HEK293 (cell line): Measurements from ENCODE around the gene DLGAP4.

Source experiments
- ZFP37 ChIP-seq: fragments of 450-650 bp; formaldehyde crosslinking; IDR thresholded peaks from 2 replicates; pipeline ENCODE4 v1.5.1; 2016; ENCODE audit warnings: missing biosample characterization, missing genetic modification characterization
- ZNF138 ChIP-seq: fragments of 450-650 bp; formaldehyde crosslinking; IDR thresholded peaks from 2 replicates; pipeline ENCODE4 v1.5.1; 2016; ENCODE audit warnings: missing biosample characterization, missing genetic modification characterization, borderline replicate concordance
- ZNF311 ChIP-seq: fragments of 450-650 bp; formaldehyde crosslinking; IDR thresholded peaks from 2 replicates; pipeline ENCODE4 v1.5.1; 2017; ENCODE audit warnings: missing biosample characterization, missing genetic modification characterization, borderline replicate concordance
- ZNF423 ChIP-seq: fragments of 450-650 bp; formaldehyde crosslinking; IDR thresholded peaks from 2 replicates; pipeline ENCODE4 v1.5.1; 2016; ENCODE audit warnings: missing biosample characterization, missing genetic modification characterization
- ZSCAN16 ChIP-seq: fragments of 450-650 bp; formaldehyde crosslinking; IDR thresholded peaks from 2 replicates; pipeline ENCODE4 v1.5.1; 2016; ENCODE audit warnings: missing biosample characterization, missing genetic modification characterization
- TF ChIP-seq, protein P1 (sequence below): fragments of 450-650 bp; formaldehyde crosslinking; IDR thresholded peaks from 2 replicates; pipeline ENCODE4 v1.5.1; 2016; ENCODE audit warnings: missing biosample characterization, missing genetic modification characterization
- TF ChIP-seq, protein P2 (sequence below): fragments of 450-650 bp; formaldehyde crosslinking; IDR thresholded peaks from 2 replicates; pipeline ENCODE4 v1.5.1; 2016; ENCODE audit warnings: missing biosample characterization, missing genetic modification characterization
- TF ChIP-seq, protein P3 (sequence below): fragments of 450-650 bp; formaldehyde crosslinking; IDR thresholded peaks from 2 replicates; pipeline ENCODE4 v1.5.1; 2016; ENCODE audit warnings: missing biosample characterization, missing genetic modification characterization, low read depth
- TF ChIP-seq, protein P4 (sequence below): fragments of 450-650 bp; IDR thresholded peaks from 2 replicates; pipeline ENCODE4 v1.5.1; 2018; ENCODE audit warnings: missing biosample characterization, missing genetic modification characterization
- TF ChIP-seq, protein P5 (sequence below): IDR thresholded peaks from 2 replicates; pipeline ENCODE4 v1.6.1; 2011; ENCODE audit warnings: mild to moderate bottlenecking, low read depth, low read length, borderline replicate concordance

DNA sequence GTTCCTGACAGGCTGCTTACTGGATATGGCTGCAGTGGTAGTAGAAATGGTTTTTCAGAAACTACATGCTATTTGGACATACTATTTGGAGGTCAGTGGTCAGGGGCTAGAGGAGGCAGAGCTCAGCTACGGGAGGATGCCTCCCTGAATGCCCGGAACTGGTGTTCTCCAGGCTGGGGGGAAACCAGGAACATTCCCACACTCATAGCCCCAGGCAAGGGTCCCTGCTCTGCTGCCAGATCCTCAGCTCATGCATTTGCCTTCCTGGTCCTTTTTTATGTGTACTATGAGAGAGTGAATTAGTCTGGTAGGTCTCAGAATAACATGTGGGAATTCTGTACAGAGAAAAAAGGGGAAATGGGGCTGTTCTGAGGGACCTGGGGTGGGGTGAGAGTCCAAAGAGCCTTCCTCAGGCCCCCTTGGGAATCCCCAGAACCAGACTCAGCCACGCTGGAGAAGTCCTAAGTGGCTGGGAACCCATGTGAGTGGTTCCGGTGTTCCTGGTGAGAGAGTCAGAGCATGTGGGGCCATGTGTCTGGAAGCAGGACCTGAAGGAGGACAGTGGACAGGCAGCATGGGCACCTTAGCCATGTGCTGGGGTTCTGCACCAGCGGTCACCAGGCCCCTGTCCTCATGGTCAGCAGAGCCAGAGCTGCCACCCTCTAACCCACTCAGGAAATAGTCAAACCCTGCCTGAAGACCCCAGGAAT, 177.2 kb downstream of the DLGAP4 start:
- TF ChIP-seq ZNF423, result no peak
- TF ChIP-seq ZSCAN16, result no peak
- TF ChIP-seq, protein P1, sequence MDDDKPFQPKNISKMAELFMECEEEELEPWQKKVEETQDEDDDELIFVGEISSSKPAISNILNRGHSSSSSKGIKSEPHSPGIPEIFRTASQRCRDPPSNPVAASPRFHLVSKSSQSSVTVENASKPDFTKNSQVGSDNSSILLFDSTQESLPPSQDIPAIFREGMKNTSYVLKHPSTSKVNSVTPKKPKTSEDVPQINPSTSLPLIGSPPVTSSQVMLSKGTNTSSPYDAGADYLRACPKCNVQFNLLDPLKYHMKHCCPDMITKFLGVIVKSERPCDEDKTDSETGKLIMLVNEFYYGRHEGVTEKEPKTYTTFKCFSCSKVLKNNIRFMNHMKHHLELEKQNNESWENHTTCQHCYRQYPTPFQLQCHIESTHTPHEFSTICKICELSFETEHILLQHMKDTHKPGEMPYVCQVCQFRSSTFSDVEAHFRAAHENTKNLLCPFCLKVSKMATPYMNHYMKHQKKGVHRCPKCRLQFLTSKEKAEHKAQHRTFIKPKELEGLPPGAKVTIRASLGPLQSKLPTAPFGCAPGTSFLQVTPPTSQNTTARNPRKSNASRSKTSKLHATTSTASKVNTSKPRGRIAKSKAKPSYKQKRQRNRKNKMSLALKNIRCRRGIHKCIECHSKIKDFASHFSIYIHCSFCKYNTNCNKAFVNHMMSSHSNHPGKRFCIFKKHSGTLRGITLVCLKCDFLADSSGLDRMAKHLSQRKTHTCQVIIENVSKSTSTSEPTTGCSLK (tag by site-specific recombination), result no peak
- TF ChIP-seq, protein P2, sequence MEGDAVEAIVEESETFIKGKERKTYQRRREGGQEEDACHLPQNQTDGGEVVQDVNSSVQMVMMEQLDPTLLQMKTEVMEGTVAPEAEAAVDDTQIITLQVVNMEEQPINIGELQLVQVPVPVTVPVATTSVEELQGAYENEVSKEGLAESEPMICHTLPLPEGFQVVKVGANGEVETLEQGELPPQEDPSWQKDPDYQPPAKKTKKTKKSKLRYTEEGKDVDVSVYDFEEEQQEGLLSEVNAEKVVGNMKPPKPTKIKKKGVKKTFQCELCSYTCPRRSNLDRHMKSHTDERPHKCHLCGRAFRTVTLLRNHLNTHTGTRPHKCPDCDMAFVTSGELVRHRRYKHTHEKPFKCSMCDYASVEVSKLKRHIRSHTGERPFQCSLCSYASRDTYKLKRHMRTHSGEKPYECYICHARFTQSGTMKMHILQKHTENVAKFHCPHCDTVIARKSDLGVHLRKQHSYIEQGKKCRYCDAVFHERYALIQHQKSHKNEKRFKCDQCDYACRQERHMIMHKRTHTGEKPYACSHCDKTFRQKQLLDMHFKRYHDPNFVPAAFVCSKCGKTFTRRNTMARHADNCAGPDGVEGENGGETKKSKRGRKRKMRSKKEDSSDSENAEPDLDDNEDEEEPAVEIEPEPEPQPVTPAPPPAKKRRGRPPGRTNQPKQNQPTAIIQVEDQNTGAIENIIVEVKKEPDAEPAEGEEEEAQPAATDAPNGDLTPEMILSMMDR (tag by site-specific recombination), result no peak
- TF ChIP-seq, protein P3, sequence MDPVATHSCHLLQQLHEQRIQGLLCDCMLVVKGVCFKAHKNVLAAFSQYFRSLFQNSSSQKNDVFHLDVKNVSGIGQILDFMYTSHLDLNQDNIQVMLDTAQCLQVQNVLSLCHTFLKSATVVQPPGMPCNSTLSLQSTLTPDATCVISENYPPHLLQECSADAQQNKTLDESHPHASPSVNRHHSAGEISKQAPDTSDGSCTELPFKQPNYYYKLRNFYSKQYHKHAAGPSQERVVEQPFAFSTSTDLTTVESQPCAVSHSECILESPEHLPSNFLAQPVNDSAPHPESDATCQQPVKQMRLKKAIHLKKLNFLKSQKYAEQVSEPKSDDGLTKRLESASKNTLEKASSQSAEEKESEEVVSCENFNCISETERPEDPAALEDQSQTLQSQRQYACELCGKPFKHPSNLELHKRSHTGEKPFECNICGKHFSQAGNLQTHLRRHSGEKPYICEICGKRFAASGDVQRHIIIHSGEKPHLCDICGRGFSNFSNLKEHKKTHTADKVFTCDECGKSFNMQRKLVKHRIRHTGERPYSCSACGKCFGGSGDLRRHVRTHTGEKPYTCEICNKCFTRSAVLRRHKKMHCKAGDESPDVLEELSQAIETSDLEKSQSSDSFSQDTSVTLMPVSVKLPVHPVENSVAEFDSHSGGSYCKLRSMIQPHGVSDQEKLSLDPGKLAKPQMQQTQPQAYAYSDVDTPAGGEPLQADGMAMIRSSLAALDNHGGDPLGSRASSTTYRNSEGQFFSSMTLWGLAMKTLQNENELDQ (tag by site-specific recombination), result no peak
- TF ChIP-seq, protein P4, sequence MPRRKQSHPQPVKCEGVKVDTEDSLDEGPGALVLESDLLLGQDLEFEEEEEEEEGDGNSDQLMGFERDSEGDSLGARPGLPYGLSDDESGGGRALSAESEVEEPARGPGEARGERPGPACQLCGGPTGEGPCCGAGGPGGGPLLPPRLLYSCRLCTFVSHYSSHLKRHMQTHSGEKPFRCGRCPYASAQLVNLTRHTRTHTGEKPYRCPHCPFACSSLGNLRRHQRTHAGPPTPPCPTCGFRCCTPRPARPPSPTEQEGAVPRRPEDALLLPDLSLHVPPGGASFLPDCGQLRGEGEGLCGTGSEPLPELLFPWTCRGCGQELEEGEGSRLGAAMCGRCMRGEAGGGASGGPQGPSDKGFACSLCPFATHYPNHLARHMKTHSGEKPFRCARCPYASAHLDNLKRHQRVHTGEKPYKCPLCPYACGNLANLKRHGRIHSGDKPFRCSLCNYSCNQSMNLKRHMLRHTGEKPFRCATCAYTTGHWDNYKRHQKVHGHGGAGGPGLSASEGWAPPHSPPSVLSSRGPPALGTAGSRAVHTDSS (tag by site-specific recombination), result no peak
- TF ChIP-seq ZFP37 (tag by site-specific recombination), result no peak
- TF ChIP-seq, protein P5, sequence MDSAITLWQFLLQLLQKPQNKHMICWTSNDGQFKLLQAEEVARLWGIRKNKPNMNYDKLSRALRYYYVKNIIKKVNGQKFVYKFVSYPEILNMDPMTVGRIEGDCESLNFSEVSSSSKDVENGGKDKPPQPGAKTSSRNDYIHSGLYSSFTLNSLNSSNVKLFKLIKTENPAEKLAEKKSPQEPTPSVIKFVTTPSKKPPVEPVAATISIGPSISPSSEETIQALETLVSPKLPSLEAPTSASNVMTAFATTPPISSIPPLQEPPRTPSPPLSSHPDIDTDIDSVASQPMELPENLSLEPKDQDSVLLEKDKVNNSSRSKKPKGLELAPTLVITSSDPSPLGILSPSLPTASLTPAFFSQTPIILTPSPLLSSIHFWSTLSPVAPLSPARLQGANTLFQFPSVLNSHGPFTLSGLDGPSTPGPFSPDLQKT, result no peak
- TF ChIP-seq ZNF311 (tag by site-specific recombination), result no peak
- TF ChIP-seq ZNF138 (tag by site-specific recombination), result no peak
